Trophoblast cell (in vitro differentiated cells and primary cell): ENCODE measurements around the gene IFNA8.
A peak's percentile ranks its signal among the peaks of the same experiment; 100 is the strongest.
"Not testable (repeated sequence)": the region's sequence is repeated elsewhere in the genome, so short reads cannot be mapped to it uniquely, and the experiment has no call there.

ENCODE experiments used
- DNase-seq, 2 donors: peaks; one replicate each; pipeline ENCODE4 v3.0.0-alpha.2; 2016
- H2AFZ ChIP-seq: 2 replicates; pipeline ENCODE4 v1.6.1; 2013; ENCODE audit warnings: low read length, moderate library complexity, mild to moderate bottlenecking; ENCODE audit not compliant: insufficient read depth, poor library complexity
- H2AK5ac ChIP-seq: 2 replicates; pipeline ENCODE4 v1.6.1; 2013; ENCODE audit warnings: mild to moderate bottlenecking, low read length
- H2BK120ac ChIP-seq: 2 replicates; pipeline ENCODE4 v1.6.1; 2013; ENCODE audit warnings: low read length, mild to moderate bottlenecking, moderate library complexity; ENCODE audit not compliant: insufficient read depth, poor library complexity
- H2BK12ac ChIP-seq: 2 replicates; pipeline ENCODE4 v1.6.1; 2013; ENCODE audit warnings: mild to moderate bottlenecking, low read length, moderate library complexity
- H2BK5ac ChIP-seq: 2 replicates; pipeline ENCODE4 v1.6.1; 2013; ENCODE audit warnings: low read length, low read depth, moderate library complexity, mild to moderate bottlenecking; ENCODE audit not compliant: poor library complexity
- H3K14ac ChIP-seq: 2 replicates; pipeline ENCODE4 v1.6.1; 2013; ENCODE audit warnings: mild to moderate bottlenecking, low read length
- H3K18ac ChIP-seq: 2 replicates; pipeline ENCODE4 v1.6.1; 2013; ENCODE audit warnings: mild to moderate bottlenecking, low read length
- H3K23ac ChIP-seq: 2 replicates; pipeline ENCODE4 v1.6.1; 2013; ENCODE audit warnings: low read length
- H3K27ac ChIP-seq: 2 replicates; pipeline ENCODE4 v1.5.1; 2013; ENCODE audit warnings: low read depth, mild to moderate bottlenecking, inconsistent platforms, low read length, moderate library complexity
- H3K27me3 ChIP-seq: 2 replicates; pipeline ENCODE4 v1.6.1; 2013; ENCODE audit warnings: inconsistent platforms, mild to moderate bottlenecking, low read length, moderate library complexity; ENCODE audit not compliant: insufficient read depth
- H3K36me3 ChIP-seq, 2 experiments: 1 replicate in 1 of 2; 2 replicates in 1 of 2; pipeline ENCODE4 v1.6.1; 2013; ENCODE audit warnings: low read length in 2 of 2, mild to moderate bottlenecking in 2 of 2, moderate library complexity in 1 of 2; ENCODE audit not compliant: insufficient read depth in 2 of 2, control insufficient read depth in 1 of 2
- H3K4ac ChIP-seq: 2 replicates; pipeline ENCODE4 v1.6.1; 2013; ENCODE audit warnings: low read depth, mild to moderate bottlenecking, low read length, moderate library complexity
- H3K4me1 ChIP-seq, 2 experiments: 1 replicate in 1 of 2; 2 replicates in 1 of 2; pipeline ENCODE4 v1.6.1; 2013; ENCODE audit warnings: low read length in 2 of 2, mild to moderate bottlenecking in 2 of 2, moderate library complexity in 1 of 2; ENCODE audit not compliant: insufficient read depth in 2 of 2, control insufficient read depth in 1 of 2
- H3K4me2 ChIP-seq: 2 replicates; pipeline ENCODE4 v1.6.1; 2013; ENCODE audit warnings: inconsistent platforms, mild to moderate bottlenecking, low read length, moderate library complexity
- H3K4me3 ChIP-seq: 2 replicates; pipeline ENCODE4 v1.5.1; 2013; ENCODE audit warnings: mild to moderate bottlenecking, low read depth, low read length, inconsistent platforms
- H3K79me1 ChIP-seq: one replicate; pipeline ENCODE4 v1.6.1; 2013; ENCODE audit warnings: low read length
- H3K79me2 ChIP-seq: 2 replicates; pipeline ENCODE4 v1.6.1; 2013; ENCODE audit warnings: low read length, mild to moderate bottlenecking; ENCODE audit not compliant: control insufficient read depth, insufficient read depth, poor library complexity
- H3K9ac ChIP-seq: 2 replicates; pipeline ENCODE4 v1.6.1; 2013; ENCODE audit warnings: mild to moderate bottlenecking, low read length
- H3K9me3 ChIP-seq: 2 replicates; pipeline ENCODE4 v1.6.1; 2013; ENCODE audit warnings: low read depth, mild to moderate bottlenecking, control low read depth, inconsistent platforms, low read length; ENCODE audit not compliant: insufficient read depth
- H4K12ac ChIP-seq: 2 replicates; pipeline ENCODE4 v1.6.1; 2013; ENCODE audit warnings: low read depth, mild to moderate bottlenecking, low read length, moderate library complexity
- H4K8ac ChIP-seq: 2 replicates; pipeline ENCODE4 v1.6.1; 2013; ENCODE audit warnings: low read depth, mild to moderate bottlenecking, low read length, moderate library complexity
- H4K91ac ChIP-seq: one replicate; pipeline ENCODE4 v1.6.1; 2013; ENCODE audit warnings: low read depth, mild to moderate bottlenecking, low read length, moderate library complexity
- WGBS: extraction: QIAGEN DNeasy Blood & Tissue Kit; methylation state at CpG from one replicate; pipeline ENCODE4 v1.1.7; 2013; ENCODE audit warnings: missing lambda C conversion rate; ENCODE audit not compliant: insufficient read length, insufficient coverage; ENCODE audit errors: extremely low coverage; 5-methylcytosine and 5-hydroxymethylcytosine counted together

Gene IFNA8

DNA sequence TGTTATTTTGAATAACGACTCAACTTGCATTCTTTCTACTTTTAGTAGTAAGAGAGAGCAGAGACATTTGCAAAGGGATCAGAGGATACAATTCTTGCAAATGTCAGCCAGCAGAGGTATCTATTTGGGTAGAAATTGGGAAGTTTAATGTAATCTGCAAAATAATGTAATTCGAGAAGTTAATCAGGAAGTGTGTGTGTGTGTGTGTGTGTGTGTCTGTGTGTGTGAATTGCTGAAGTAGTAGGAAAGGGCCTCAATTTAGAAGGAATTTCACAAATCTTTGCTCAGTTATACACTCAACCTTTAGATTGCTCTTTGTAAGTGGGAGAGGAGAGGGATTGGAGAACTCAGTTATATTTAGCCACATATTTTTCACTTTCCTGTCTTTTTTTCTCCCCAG lies 20.3 kb downstream of the IFNA8 start:
- Histone ChIP-seq H2BK120ac (no peak overlapping the region), H4K91ac (no peak overlapping the region), H3K23ac (no peak overlapping the region), H2AFZ (no peak overlapping the region), H3K27me3 (no peaks in the 10 kb centered on the region), H3K18ac (no peak overlapping the region), H3K36me3 (no peaks in the 10 kb centered on the region), H2BK5ac (no peak overlapping the region), H3K14ac (no peak overlapping the region), H2AK5ac (no peak overlapping the region), H3K27ac (no peak overlapping the region), H4K12ac (no peak overlapping the region), H2BK12ac (no peak overlapping the region), H3K4me1 (no peaks in the 10 kb centered on the region), H3K79me2 (no peaks in the 10 kb centered on the region), H3K79me1 (no peaks in the 10 kb centered on the region), H3K4ac (no peak overlapping the region), H3K9me3 (no peaks in the 10 kb centered on the region), H4K8ac (no peak overlapping the region), H3K9ac (no peak overlapping the region), H3K4me2 (no peak overlapping the region), H3K4me3 (no peak overlapping the region)
- no peak for DNase-seq
- WGBS, result no CpG with 5 or more reads among the region's 2 CpGs

- H3K4ac ChIP-seq, result no peak overlapping the region
- peaks cover 0 to under 1% of the 10 kb centered on the region in 2 experiments for H3K4me1 ChIP-seq
- no peak overlapping the region for H3K9ac ChIP-seq
- H4K91ac ChIP-seq, result no peak overlapping the region
- H4K8ac ChIP-seq, result no peak overlapping the region
- H3K18ac ChIP-seq, result no peak overlapping the region
- DNase-seq, result no peak
- H2BK5ac ChIP-seq, result no peak overlapping the region
- no peak overlapping the region for H3K27ac ChIP-seq
- no peak overlapping the region for H3K14ac ChIP-seq
- H3K9me3 ChIP-seq, result no peaks in the 10 kb centered on the region
- H3K4me3 ChIP-seq, result no peak overlapping the region
- H2BK12ac ChIP-seq, result no peak overlapping the region
- no CpG with 5 or more reads among the region's 2 CpGs for WGBS
- H3K23ac ChIP-seq, result no peak overlapping the region
- no peaks in the 10 kb centered on the region for H3K27me3 ChIP-seq
- H2AFZ ChIP-seq, result no peak overlapping the region
- H3K79me1 ChIP-seq, result no peaks in the 10 kb centered on the region
- H3K79me2 ChIP-seq, result no peaks in the 10 kb centered on the region
- no peak overlapping the region for H2BK120ac ChIP-seq
- no peak overlapping the region for H4K12ac ChIP-seq
- H2AK5ac ChIP-seq, result no peak overlapping the region
- H3K36me3 ChIP-seq, result no peaks in the 10 kb centered on the region
- H3K4me2 ChIP-seq, result no peak overlapping the region
These were observed 23.9 kb downstream of the IFNA8 start for GRCh38 chr9:21432672-21433425.

DNA sequence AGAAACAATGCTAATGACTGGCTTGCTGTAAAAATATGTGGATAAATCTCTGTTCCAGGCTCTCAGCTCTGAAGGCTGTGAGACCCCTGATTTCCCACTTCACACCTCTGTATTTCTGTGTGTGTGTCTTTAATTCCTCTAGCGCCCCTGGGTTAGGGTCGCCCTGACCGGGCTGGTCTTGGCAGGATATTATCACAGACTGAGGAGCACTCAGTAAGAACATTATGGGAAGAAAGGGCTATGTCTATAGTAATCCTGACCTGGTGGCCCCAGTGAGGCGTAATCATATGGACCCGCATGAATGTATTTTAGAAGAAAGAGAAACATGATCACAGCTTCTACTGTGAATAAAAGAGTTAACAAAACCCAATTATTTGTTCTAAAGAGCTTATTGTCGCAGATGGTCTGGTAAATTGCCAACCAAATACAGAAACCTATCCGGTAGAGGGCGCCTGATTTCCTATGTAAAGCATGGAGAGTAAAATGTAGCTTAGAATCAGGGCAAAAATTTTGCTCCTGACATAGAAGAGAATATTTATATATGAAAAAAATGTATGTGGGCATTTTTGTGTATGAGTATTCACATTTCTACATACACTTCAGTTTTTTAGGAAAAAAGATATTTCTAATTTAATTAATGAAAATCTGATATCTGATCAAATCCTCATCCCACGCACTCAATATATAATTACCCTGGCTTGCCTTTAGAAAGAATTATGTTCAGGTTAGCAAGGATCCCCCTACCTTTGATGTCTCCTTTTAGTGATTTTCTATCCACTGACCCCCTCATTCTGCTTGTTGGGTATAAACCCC lies 25.5 kb downstream of the IFNA8 start:
- Histone ChIP-seq H4K12ac (no peak overlapping the region), H3K23ac (no peak overlapping the region), H3K27ac (no peak overlapping the region), H3K18ac (no peak overlapping the region), H3K9me3 (no peaks in the 10 kb centered on the region), H2BK12ac (no peak overlapping the region), H3K4me1 (peaks cover 0 to 3% of the 10 kb centered on the region in 2 experiments), H3K14ac (no peak overlapping the region), H3K9ac (no peak overlapping the region), H3K79me2 (no peaks in the 10 kb centered on the region), H2AK5ac (no peak overlapping the region), H2BK120ac (no peak overlapping the region), H3K4me3 (no peak overlapping the region), H3K4me2 (no peak overlapping the region), H3K4ac (no peak overlapping the region), H4K91ac (no peak overlapping the region), H4K8ac (no peak overlapping the region), H3K79me1 (no peaks in the 10 kb centered on the region), H2BK5ac (no peak overlapping the region), H3K36me3 (no peaks in the 10 kb centered on the region), H3K27me3 (no peaks in the 10 kb centered on the region), H2AFZ (no peak overlapping the region)
- no CpG with 5 or more reads among the region's 9 CpGs for WGBS
- peak; percentile 46 to 91 for DNase-seq

DNA sequence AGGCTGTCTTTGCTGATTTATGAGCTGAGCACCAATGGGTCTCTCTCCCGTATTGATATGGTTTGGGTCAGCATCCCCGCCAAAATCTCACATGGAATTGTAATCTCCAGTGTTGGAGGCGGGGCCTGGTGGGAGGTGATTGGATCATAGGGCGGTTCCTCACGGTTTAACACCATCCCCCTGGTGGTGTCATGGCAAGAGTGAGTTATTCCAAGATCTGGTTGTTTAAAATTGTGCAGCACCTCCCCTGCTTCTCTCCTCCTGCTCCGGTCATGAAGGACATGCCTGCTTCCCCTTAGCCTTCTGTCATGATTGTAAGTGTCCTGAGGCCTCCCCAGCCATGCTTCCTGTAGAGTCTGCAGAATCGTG lies 26.1 kb downstream of the IFNA8 start:
- not testable (repeated sequence) for H3K4me3 ChIP-seq, H3K79me2 ChIP-seq, H3K27ac ChIP-seq, H2BK5ac ChIP-seq, H3K4me1 ChIP-seq, H4K8ac ChIP-seq, H3K36me3 ChIP-seq, H3K4me2 ChIP-seq, H2AK5ac ChIP-seq, H2BK120ac ChIP-seq, H2BK12ac ChIP-seq, H3K9ac ChIP-seq, H3K9me3 ChIP-seq, H3K27me3 ChIP-seq, H3K14ac ChIP-seq, H4K91ac ChIP-seq, H3K4ac ChIP-seq, H2AFZ ChIP-seq, H3K23ac ChIP-seq, DNase-seq, H3K79me1 ChIP-seq, H3K18ac ChIP-seq, H4K12ac ChIP-seq
- no CpG with 5 or more reads among the region's 7 CpGs for WGBS
